ENCODE measurements around the gene LTBP4. TPM values are rescaled to one million over a fixed set of nuclear protein-coding genes. Genes with fewer than 3 reads are reported as not detected.

LTBP4 gene
- total and polyA plus RNA-seq, 2 of the 13 experiments (the other 11 are each of a cell fraction or from before 2014, with no cell fraction given), result 0.86 to 2.3 TPM

GRCh38 chr19:40604647-40605215, 3.6 kb downstream of the LTBP4 start (continued):
- TF ChIP-seq HOXA3 (CRISPR knock-in tag; IDR thresholded peaks at IDR 0.05), result no peak

- peaks cover 0 to 61% of the 10 kb centered on the region in 2 experiments for H3K27me3 ChIP-seq (ENCODE audit: control insufficient read depth in 1 of 2, insufficient read depth in 2 of 2, low read length in 2 of 2)
- POLR2A ChIA-PET, result interaction anchor here (0.7 to 1.0 kb wide), 3 partner anchors 145 to 179 kb away, joined by 3 read pairs; partner anchors contain the start of genes ACTMAP, RAB4B and SERTAD1
- H3K79me2 ChIP-seq (ENCODE audit: insufficient read depth, low read length), result no peaks in the 10 kb centered on the region
- H3K4me2 ChIP-seq (ENCODE audit: low read depth, low read length), result peak overlapping the region; percentile 84
- no peaks in the 10 kb centered on the region; the same call in 1 of the 2 replicates for H4K20me1 ChIP-seq (ENCODE audit: insufficient read depth, low read length)
- no TSS peak for BruUV-seq (replicated peaks)
- ATAC-seq, result peak; percentile 14
- in situ Hi-C loops (cut with HindIII; ENCODE audit: extremely low pct_ligation_motif_present, low pct_unique_long_range_greater_than_20kb), result no loop called here
- no peak overlapping the region for H3K27ac ChIP-seq (ENCODE audit: extremely low read length, insufficient read depth, low read length)
- 0 out of 2 replicates have a peak overlapping the region, but pooled peaks have one; percentile 1 for H3K9ac ChIP-seq (ENCODE audit: insufficient read depth, low read depth, low read length)
- no peaks in the 10 kb centered on the region for H3K36me3 ChIP-seq (replicated peaks in 1 of 2; ENCODE audit: control insufficient read depth in 1 of 2, insufficient read depth in 2 of 2, low read length in 2 of 2)
- CTCF ChIA-PET (ENCODE audit: low intra/inter-chr PET ratio, low total read pairs), result interaction anchor here (6.8 kb wide), 1 partner anchor 29 kb away, joined by 37 read pairs; no protein-coding TSS in a partner anchor
- H3K4me1 ChIP-seq (ENCODE audit: insufficient read depth, low read length), result peaks cover 84% of the 10 kb centered on the region
- peak overlapping the region; percentile 77 for H2AFZ ChIP-seq (ENCODE audit: low read length)
- peak; percentile 22 for DNase-seq (ENCODE audit: low spot score)
- FAIRE-seq, result no peak
- intact Hi-C loops (cut with micrococcal nuclease; ENCODE audit: unreplicated experiment), result no loop called here
- peak overlapping the region; percentile 43 to 77 (median 55); a peak in 5 of 6 replicates for H3K4me3 ChIP-seq (replicated peaks in 1 of 3; ENCODE audit: insufficient read depth in 1 of 3, low read depth in 2 of 3, low read length in 3 of 3)
- under 1% methylated on average over 32 of the region's 71 CpGs for WGBS (ENCODE audit: low lambda C conversion rate)
- H3K9me3 ChIP-seq (ENCODE audit: low read length), result no peaks in the 10 kb centered on the region
- no peak for TF ChIP-seq REST (IDR thresholded peaks at IDR 0.05; ENCODE audit: borderline replicate concordance in 1 of 2, low read depth in 1 of 2, low read length in 2 of 2)
- TF ChIP-seq ZNF318 (CRISPR knock-in tag; IDR thresholded peaks at IDR 0.05), result no peak
- no peak; the same call in 1 of the 2 replicates for TF ChIP-seq MTF2 (CRISPR knock-in tag; IDR thresholded peaks at IDR 0.05; ENCODE audit: borderline replicate concordance)
- TF ChIP-seq GABPA (IDR thresholded peaks at IDR 0.05; ENCODE audit: low read depth, low read length), result no peak
- no peak for TF ChIP-seq GABPA (CRISPR knock-in tag; IDR thresholded peaks at IDR 0.05; ENCODE audit: low read depth)
- no peak for TF ChIP-seq ELF3 (CRISPR knock-in tag; IDR thresholded peaks at IDR 0.05)
Measured at GRCh38 chr19:40605216-40605971, 4.2 kb downstream of the LTBP4 start.

All from HepG2 (cell line).